Endothelial cell of umbilical vein (primary cell): Measurements from ENCODE around the gene PDIA5. TPM values are rescaled to one million over a fixed set of nuclear protein-coding genes. Genes with fewer than 3 reads are reported as not detected.

ENCODE experiments used
- Bru-seq: library from RNA; stranded (reverse); fragments of 400-500 nt; gene quantifications from one replicate; lab custom pipeline; 2021; lab: Mats Ljungman, UMichigan
- BruChase-seq, 2 experiments: library from RNA; stranded (reverse); fragments of 400-500 nt; gene quantifications; one replicate each; lab custom pipeline; 2021; lab: Mats Ljungman, UMichigan
- BruUV-seq: library from RNA; stranded (reverse); fragments of 400-500 nt; replicated peaks from 2 replicates; lab custom pipeline; 2021; lab: Mats Ljungman, UMichigan
- CTCF ChIA-PET: fragments of 300-600, 350-600 bp; sonication (Branson Sonifier 250); formaldehyde crosslinking; loops from one replicate; lab custom pipeline; 2021; ENCODE audit warnings: antibody characterized with exemption, inconsistent platforms; lab: Charles Lee
- POLR2A ChIA-PET: fragments of 300-600, 350-600 bp; sonication (Branson Sonifier 250); formaldehyde crosslinking; loops from one replicate; lab custom pipeline; 2021; ENCODE audit warnings: antibody characterized with exemption, inconsistent platforms; lab: Charles Lee
- DNase-seq: peaks from one replicate; pipeline ENCODE4 v3.0.0-alpha.2; 2011; ENCODE audit warnings: low read depth, low spot score
- FAIRE-seq: peaks from 2 replicates; lab custom pipeline; 2011; peaks lifted over from hg19 to GRCh38; lab: Jason Lieb, UNC
- H2AFZ ChIP-seq: 2 replicates; pipeline ENCODE4 v1.6.0; 2012; ENCODE audit warnings: low read depth, low read length, control low read depth, inconsistent platforms
- H3K27ac ChIP-seq: 2 replicates; pipeline ENCODE4 v1.5.1; 2011; ENCODE audit warnings: low read depth, mild to moderate bottlenecking, control low read depth, low read length, moderate library complexity; ENCODE audit not compliant: insufficient read depth
- H3K27me3 ChIP-seq, 2 experiments: 2 replicates each; pipeline versions ENCODE4 v1.6.0 to v1.6.1; 2011; ENCODE audit warnings: low read length in 2 of 2, mixed read lengths in 1 of 2; ENCODE audit not compliant: control insufficient read depth in 2 of 2, insufficient read depth in 2 of 2
- H3K36me3 ChIP-seq, 2 experiments: 2 replicates in 1 of 2; 3 replicates in 1 of 2; pipeline ENCODE4 v1.5.1; 2011; ENCODE audit warnings: low read length in 2 of 2, mild to moderate bottlenecking in 1 of 2, moderate library complexity in 1 of 2; ENCODE audit not compliant: control insufficient read depth in 2 of 2, insufficient read depth in 2 of 2; ENCODE audit errors: extremely low read depth in 1 of 2
- H3K4me1 ChIP-seq: 3 replicates; pipeline ENCODE4 v1.5.1; 2011; ENCODE audit warnings: mild to moderate bottlenecking, low read length; ENCODE audit not compliant: control insufficient read depth, insufficient read depth; ENCODE audit errors: extremely low read depth
- H3K4me2 ChIP-seq: 2 replicates; pipeline ENCODE4 v1.6.1; 2011; ENCODE audit warnings: low read length, control low read depth, mixed read lengths; ENCODE audit not compliant: insufficient read depth
- H3K4me3 ChIP-seq, 3 experiments: fragments of 200-600 bp in 1 of 3; sonication (generic), shearing (Covaris generic) in 1 of 3; replicated peaks in 1 of 3; 2 replicates each; pipeline ENCODE4 v1.5.1; 2011 to 2016; ENCODE audit warnings: control low read depth in 3 of 3, low read length in 3 of 3, mild to moderate bottlenecking in 2 of 3, inconsistent platforms in 1 of 3, low read depth in 1 of 3, moderate library complexity in 1 of 3; ENCODE audit not compliant: insufficient read depth in 1 of 3
- H3K79me2 ChIP-seq: 2 replicates; pipeline ENCODE4 v1.6.0; 2012; ENCODE audit warnings: low read length, inconsistent platforms; ENCODE audit not compliant: control insufficient read depth, insufficient read depth
- H3K9ac ChIP-seq: replicated peaks from 2 replicates; pipeline ENCODE3; 2011; ENCODE audit warnings: low read length, control low read depth; ENCODE audit not compliant: insufficient read depth; ENCODE audit errors: extremely low read depth
- H3K9me1 ChIP-seq: replicated peaks from 3 replicates; pipeline ENCODE4 v1.6.0; 2011; ENCODE audit warnings: mild to moderate bottlenecking, low read length; ENCODE audit not compliant: control insufficient read depth, insufficient read depth; ENCODE audit errors: extremely low read depth
- H3K9me3 ChIP-seq: replicated peaks from 2 replicates; pipeline ENCODE4 v1.5.1; 2012; ENCODE audit warnings: low read length, inconsistent platforms; ENCODE audit not compliant: control insufficient read depth, insufficient read depth
- H4K20me1 ChIP-seq: replicated peaks from 2 replicates; pipeline ENCODE3; 2011; ENCODE audit warnings: mild to moderate bottlenecking, low read length; ENCODE audit not compliant: control insufficient read depth, insufficient read depth; ENCODE audit errors: extremely low read depth
- EZH2 ChIP-seq: IDR thresholded peaks from 2 replicates; pipeline ENCODE4 v1.6.1; 2012; ENCODE audit warnings: borderline replicate concordance, low read depth, mild to moderate bottlenecking, moderate library complexity, low read length, inconsistent platforms; ENCODE audit not compliant: severe bottlenecking
- FOS ChIP-seq: IDR thresholded peaks from 2 replicates; pipeline ENCODE4 v1.6.1; 2011; ENCODE audit warnings: mild to moderate bottlenecking, low read length, moderate library complexity, borderline replicate concordance; ENCODE audit not compliant: insufficient read depth
- GATA2 ChIP-seq: IDR thresholded peaks from 2 replicates; pipeline ENCODE4 v1.7.0; 2011; ENCODE audit warnings: low read depth, mild to moderate bottlenecking, moderate library complexity, mixed read lengths, low read length; ENCODE audit not compliant: insufficient read length, insufficient read depth
- JUN ChIP-seq: IDR thresholded peaks from 2 replicates; pipeline ENCODE4 v1.6.1; 2011; ENCODE audit warnings: borderline replicate concordance, low read depth; ENCODE audit not compliant: insufficient read length, insufficient read depth
- MYC ChIP-seq: IDR thresholded peaks from one replicate; pipeline ENCODE4 v1.6.1; 2011; ENCODE audit warnings: mild to moderate bottlenecking, low read depth, low read length
- POLR2A ChIP-seq: IDR thresholded peaks from 2 replicates; pipeline ENCODE4 v1.6.1; 2012; ENCODE audit warnings: low read depth, mild to moderate bottlenecking, control low read depth, low read length
- POLR2AphosphoS5 ChIP-seq: IDR thresholded peaks from 2 replicates; pipeline ENCODE4 v1.6.1; 2012; ENCODE audit warnings: low read depth, mild to moderate bottlenecking, control low read depth, low read length, moderate library complexity; ENCODE audit not compliant: insufficient read depth
- dilution Hi-C: fragments of 300-500 bp; cut with MboI; formaldehyde crosslinking; loops from one replicate; pipeline ENCODE4 v1.15.0; 2019; ENCODE audit warnings: low sequenced_read_pairs; ENCODE audit not compliant: extremely low pct_ligation_motif_present
- intact Hi-C: fragments of 100-400 bp; cut with micrococcal nuclease; formaldehyde crosslinking; loops from one replicate; pipeline ENCODE4 v1.10.0; 2022
- long read RNA-seq: library from polyadenylated mRNA; stranded (forward); transcript quantifications from one replicate; pipeline ENCODE4 v2.0.0, GENCODE V29; 2021
- polyA minus RNA-seq, 3 experiments: library from RNA; depleted of rRNA, polyadenylated mRNA; stranded (reverse); fragments of >200 nt; gene quantifications; 1 replicate in 1 of 3; 2 replicates in 2 of 3; pipeline ENCODE4 v1.2.3, GENCODE V29; 2011
- polyA plus RNA-seq, 4 experiments: library from polyadenylated mRNA; depleted of rRNA in 3 of 4; stranded (reverse) in 3 of 4; unstranded in 1 of 4; fragments of >200 nt; gene quantifications; 2 replicates each; pipeline versions ENCODE4 v1.2.1 to v1.2.3, GENCODE V29; 2011 to 2012; ENCODE audit warnings: missing spikeins in 1 of 4
- total RNA-seq: library from RNA; stranded (reverse); gene quantifications from 2 replicates; pipeline ENCODE4 v1.2.3, GENCODE V29; 2021
- TF ChIP-seq, protein P1 (sequence below), 2 donors: IDR thresholded peaks; 1 replicate in 1 of 2; 2 replicates in 1 of 2; pipeline ENCODE4 v1.5.1; 2011; ENCODE audit warnings: low read length in 2 of 2, mild to moderate bottlenecking in 2 of 2, moderate library complexity in 2 of 2, control low read depth in 1 of 2, inconsistent platforms in 1 of 2, low read depth in 1 of 2; ENCODE audit not compliant: insufficient read depth in 1 of 2; ENCODE audit errors: extremely low read depth in 1 of 2
- TF ChIP-seq, protein P2 (sequence below): IDR thresholded peaks from 2 replicates; pipeline ENCODE4 v1.6.1; 2011; ENCODE audit not compliant: insufficient read depth, insufficient read length

PDIA5 gene
- total RNA-seq (85.2 and 85.6 TPM in 2 replicates), polyA plus RNA-seq (48.9 and 55.7 TPM in 2 replicates), polyA minus RNA-seq (44.1 and 52.9 TPM in 2 replicates), Bru-seq, nascent RNA (percentile 87 among the genes with signal in this experiment), BruChase-seq, experiment 1, labeled RNA remaining after a 6-hour chase (percentile 77 among the genes with signal in this experiment), BruChase-seq, experiment 2, labeled RNA remaining after a 2-hour chase (percentile 81 among the genes with signal in this experiment)
- polyA plus RNA-seq (2011; cell fraction: cytosol; rRNA removed), result 66.9 and 67.2 TPM in 2 replicates
- 87.4 and 92.9 TPM in 2 replicates for polyA plus RNA-seq (2011; cell fraction: nucleus; rRNA removed)
- 64.4 and 71.1 TPM in 2 replicates for polyA plus RNA-seq (2012)
- 9.6 TPM for polyA minus RNA-seq (2011; cell fraction: cytosol; rRNA and poly(A)+ RNA removed)
- 30.4 and 33.4 TPM in 2 replicates for polyA minus RNA-seq (2011; cell fraction: nucleus; rRNA and poly(A)+ RNA removed)
- long read RNA-seq, transcript PDIA5-201 (17 exons, 1,799 nt), result major isoform, 134 of 164 reads
- long read RNA-seq, partial matches to known transcripts, result 16 of 164 reads
- long read RNA-seq, other reads (novel, unspliced or antisense), result 14 of 164 reads

DNA sequence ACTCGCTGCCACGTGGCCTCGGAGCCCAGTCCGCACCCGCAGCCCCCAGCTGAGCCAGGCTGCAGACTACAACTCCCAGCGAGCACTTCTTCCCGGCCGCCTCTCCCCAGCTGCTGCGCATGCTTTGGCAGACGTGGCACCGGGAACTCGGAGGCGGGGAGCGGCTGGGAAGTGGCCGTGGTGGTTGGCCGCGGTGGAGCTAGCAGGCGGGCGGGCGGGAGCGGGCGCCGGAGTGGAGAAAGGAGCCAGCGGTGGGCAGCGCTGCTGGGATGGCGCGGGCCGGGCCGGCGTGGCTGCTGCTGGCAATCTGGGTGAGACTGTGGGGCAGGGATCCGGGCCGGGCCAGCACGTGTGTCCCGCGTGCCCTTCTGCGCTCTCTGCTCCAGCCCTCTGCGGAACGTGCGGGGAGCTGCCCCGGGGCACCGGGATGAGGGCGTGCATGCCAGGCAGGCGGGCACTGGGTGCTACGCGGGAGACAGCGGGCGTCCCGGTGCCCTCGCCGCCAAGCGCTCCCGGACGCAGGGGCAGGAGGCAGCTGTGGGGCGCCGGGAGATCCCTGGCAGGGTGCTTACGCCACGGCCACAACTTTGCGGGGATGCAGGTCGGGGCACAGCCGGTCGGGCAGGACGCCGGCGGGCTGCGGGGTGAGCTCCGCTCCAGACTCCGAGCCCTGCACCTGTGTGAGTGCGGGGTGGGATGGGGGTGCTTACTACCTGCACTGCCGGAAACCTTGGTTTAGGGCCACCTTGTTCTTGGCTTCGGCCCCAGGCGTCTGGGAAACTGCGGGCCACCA lies at the start of gene PDIA5:
Gene PDIA5, plus strand, starts transcription at position 130 of the 793 bp plus-strand sequence. Its CDS starts 140 bp downstream, at position 270.
- peak; percentile 98 for FAIRE-seq
- H3K4me3 ChIP-seq, result peak within 1 kb of the TSS; percentile 92 to 96 (median 93)
- peak within 1 kb of the TSS; percentile 42 for H3K27ac ChIP-seq
- dilution Hi-C loops, result no loop called here
- intact Hi-C loops, result loop anchor here (1.0 to 5.0 kb wide), 3 partner anchors 9 to 135 kb away; partner anchors contain the start of gene SEC22A
- POLR2A ChIA-PET, result interaction anchor here (1.0 to 1.8 kb wide), 4 partner anchors 10 to 23 kb away, joined by 3 to 10 read pairs (median 5); no protein-coding TSS in a partner anchor
- peaks cover 2 to 3% of the 10 kb centered on the region in 2 experiments for H3K27me3 ChIP-seq
- peak; percentile 93 for DNase-seq
- peaks cover 19% of the 10 kb centered on the region for H3K4me1 ChIP-seq
- no TSS peak for BruUV-seq
- peak within 1 kb of the TSS; percentile 76 for H2AFZ ChIP-seq
- no peaks in the 10 kb centered on the region for H4K20me1 ChIP-seq
- H3K4me2 ChIP-seq, result peak within 1 kb of the TSS; percentile 96
- peak; percentile 94 for TF ChIP-seq MYC
- peak; percentile 78 for TF ChIP-seq POLR2AphosphoS5
- no peak for TF ChIP-seq JUN
- TF ChIP-seq FOS, result no peak
- peak; percentile 80 for TF ChIP-seq POLR2A
- TF ChIP-seq EZH2, result no peak
- TF ChIP-seq, protein P1, sequence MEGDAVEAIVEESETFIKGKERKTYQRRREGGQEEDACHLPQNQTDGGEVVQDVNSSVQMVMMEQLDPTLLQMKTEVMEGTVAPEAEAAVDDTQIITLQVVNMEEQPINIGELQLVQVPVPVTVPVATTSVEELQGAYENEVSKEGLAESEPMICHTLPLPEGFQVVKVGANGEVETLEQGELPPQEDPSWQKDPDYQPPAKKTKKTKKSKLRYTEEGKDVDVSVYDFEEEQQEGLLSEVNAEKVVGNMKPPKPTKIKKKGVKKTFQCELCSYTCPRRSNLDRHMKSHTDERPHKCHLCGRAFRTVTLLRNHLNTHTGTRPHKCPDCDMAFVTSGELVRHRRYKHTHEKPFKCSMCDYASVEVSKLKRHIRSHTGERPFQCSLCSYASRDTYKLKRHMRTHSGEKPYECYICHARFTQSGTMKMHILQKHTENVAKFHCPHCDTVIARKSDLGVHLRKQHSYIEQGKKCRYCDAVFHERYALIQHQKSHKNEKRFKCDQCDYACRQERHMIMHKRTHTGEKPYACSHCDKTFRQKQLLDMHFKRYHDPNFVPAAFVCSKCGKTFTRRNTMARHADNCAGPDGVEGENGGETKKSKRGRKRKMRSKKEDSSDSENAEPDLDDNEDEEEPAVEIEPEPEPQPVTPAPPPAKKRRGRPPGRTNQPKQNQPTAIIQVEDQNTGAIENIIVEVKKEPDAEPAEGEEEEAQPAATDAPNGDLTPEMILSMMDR (IDR thresholded peaks at IDR 0.05; ENCODE audit: extremely low read depth in 1 of 2, insufficient read depth in 1 of 2, low read depth in 1 of 2, low read length in 2 of 2), result no peak
- TF ChIP-seq, protein P2, sequence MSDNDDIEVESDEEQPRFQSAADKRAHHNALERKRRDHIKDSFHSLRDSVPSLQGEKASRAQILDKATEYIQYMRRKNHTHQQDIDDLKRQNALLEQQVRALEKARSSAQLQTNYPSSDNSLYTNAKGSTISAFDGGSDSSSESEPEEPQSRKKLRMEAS, result peak; percentile 82
- no peak for TF ChIP-seq GATA2
- no peaks in the 10 kb centered on the region for H3K9me1 ChIP-seq
- H3K79me2 ChIP-seq, result peaks cover 50% of the 10 kb centered on the region
- no peaks in the 10 kb centered on the region for H3K36me3 ChIP-seq
- CTCF ChIA-PET, result interaction anchor here (0.8 to 2.7 kb wide), 11 partner anchors 10 to 114 kb away, joined by 3 to 20 read pairs (median 5); partner anchors contain the start of gene SEMA5B
- peak within 1 kb of the TSS; percentile 81 for H3K9ac ChIP-seq
- H3K9me3 ChIP-seq, result no peaks in the 10 kb centered on the region
